K562 (cell line): ENCODE data around the gene HOXB4. TPM values are rescaled to one million over a fixed set of nuclear protein-coding genes. Genes with fewer than 3 reads are reported as not detected.

ENCODE experiments used
- ATAC-seq: fragments of 200-7000 bp; cut with Tn5 transposase; 3 replicates; pipeline ENCODE4 v1.9.1; 2020; ENCODE audit warnings: moderate library complexity
- BruUV-seq: library from RNA; stranded (reverse); fragments of 400-500 nt; replicated peaks from 2 replicates; lab custom pipeline; 2021; lab: Mats Ljungman, UMichigan
- CTCF ChIA-PET: fragments of 300-600 bp; formaldehyde crosslinking; extraction: SDS; loops from one replicate; lab custom pipeline; 2021; ENCODE audit warnings: low intra/inter-chr PET ratio; lab: Yijun Ruan, JAX
- POLR2A ChIA-PET: fragments of 300-600, 350-650 bp; sonication (Branson Sonifier 250); formaldehyde crosslinking; extraction: SDS; loops from one replicate; lab custom pipeline; 2021; ENCODE audit warnings: antibody characterized with exemption, inconsistent platforms; lab: Yijun Ruan, JAX
- DNase-seq, 4 experiments: peaks; one replicate each; pipeline versions ENCODE4 v3.0.0 to v3.0.0-alpha.2; 2011 to 2018; ENCODE audit warnings: low spot score in 3 of 4, mixed read lengths in 3 of 4; ENCODE audit errors: extremely low read depth in 1 of 4
- FAIRE-seq: peaks from 2 replicates; lab custom pipeline; 2011; peaks lifted over from hg19 to GRCh38; lab: Jason Lieb, UNC
- H2AFZ ChIP-seq: 2 replicates; pipeline ENCODE4 v1.6.0; 2011; ENCODE audit warnings: low read depth, low read length, control low read depth, inconsistent platforms
- H3K27ac ChIP-seq: fragments of 200-600 bp; 3 replicates; pipeline ENCODE4 v1.8.0; 2011; ENCODE audit warnings: low read depth, mild to moderate bottlenecking, control low read depth, inconsistent platforms, low read length, moderate library complexity, mixed read lengths; ENCODE audit errors: extremely low read depth
- H3K27me3 ChIP-seq, 2 experiments: fragments of 300-600 bp in 1 of 2; 2 replicates in 1 of 2; 3 replicates in 1 of 2; pipeline versions ENCODE4 v1.6.0 to v1.8.0; 2011; ENCODE audit warnings: inconsistent platforms in 2 of 2, low read length in 2 of 2, mild to moderate bottlenecking in 1 of 2, mixed read lengths in 1 of 2, moderate library complexity in 1 of 2; ENCODE audit not compliant: control insufficient read depth in 2 of 2, insufficient read depth in 2 of 2
- H3K36me3 ChIP-seq: fragments of 300-600 bp; 3 replicates; pipeline ENCODE4 v1.8.0; 2011; ENCODE audit warnings: mild to moderate bottlenecking, low read length, inconsistent platforms; ENCODE audit not compliant: control insufficient read depth, insufficient read depth
- H3K4me1 ChIP-seq, 2 experiments: fragments of 200-600 bp in 1 of 2; replicated peaks in 1 of 2; 2 replicates in 1 of 2; 3 replicates in 1 of 2; pipeline versions ENCODE4 v1.5.1 to v1.8.0; 2011; ENCODE audit warnings: inconsistent platforms in 2 of 2, low read length in 2 of 2, mild to moderate bottlenecking in 1 of 2, mixed read lengths in 1 of 2, moderate library complexity in 1 of 2; ENCODE audit not compliant: control insufficient read depth in 2 of 2, insufficient read depth in 2 of 2
- H3K4me2 ChIP-seq: 2 replicates; pipeline ENCODE4 v1.6.1; 2011; ENCODE audit warnings: low read length, control low read depth, inconsistent platforms, mixed read lengths; ENCODE audit not compliant: insufficient read depth
- H3K4me3 ChIP-seq: fragments of 200-600 bp; sonication (generic), shearing (Covaris generic); 2 replicates; pipeline ENCODE4 v1.5.1; 2016; ENCODE audit warnings: control low read depth, inconsistent platforms
- H3K79me2 ChIP-seq: fragments of 200-600 bp; 3 replicates; pipeline ENCODE4 v1.8.0; 2011; ENCODE audit warnings: low read length, inconsistent platforms; ENCODE audit not compliant: control insufficient read depth, insufficient read depth
- H3K9ac ChIP-seq, 2 experiments: 2 replicates each; pipeline versions ENCODE4 v1.6.0 to v1.6.1; 2011; ENCODE audit warnings: low read depth in 2 of 2, low read length in 2 of 2, control low read depth in 1 of 2, inconsistent platforms in 1 of 2, mild to moderate bottlenecking in 1 of 2, mixed read lengths in 1 of 2; ENCODE audit not compliant: insufficient read depth in 1 of 2
- H3K9me1 ChIP-seq: one replicate; pipeline ENCODE4 v1.6.0; 2011; ENCODE audit warnings: inconsistent platforms, mild to moderate bottlenecking, low read length, moderate library complexity; ENCODE audit not compliant: control insufficient read depth, insufficient read depth
- H3K9me3 ChIP-seq: replicated peaks from 2 replicates; pipeline ENCODE4 v1.5.1; 2011; ENCODE audit warnings: low read depth, low read length, inconsistent platforms; ENCODE audit not compliant: control insufficient read depth, insufficient read depth
- H4K20me1 ChIP-seq: replicated peaks from 2 replicates; pipeline ENCODE4 v1.6.1; 2011; ENCODE audit warnings: low read length, inconsistent platforms, mixed read lengths; ENCODE audit not compliant: control insufficient read depth, insufficient read depth
- CC2D1A ChIP-seq: fragments of 450-650 bp; IDR thresholded peaks from 2 replicates; pipeline ENCODE4 v1.6.1; 2017; ENCODE audit warnings: mild to moderate bottlenecking
- DIDO1 ChIP-seq: fragments of 450-650 bp; IDR thresholded peaks from 2 replicates; pipeline ENCODE4 v1.6.1; 2016; ENCODE audit warnings: low read depth, missing biosample characterization, missing genetic modification characterization
- GATAD2B ChIP-seq: fragments of 450-650 bp; IDR thresholded peaks from 2 replicates; pipeline ENCODE4 v1.6.1; 2017; ENCODE audit warnings: mild to moderate bottlenecking, borderline replicate concordance
- GTF2F1 ChIP-seq: IDR thresholded peaks from 2 replicates; pipeline ENCODE4 v1.6.1; 2011; ENCODE audit warnings: low read depth, low read length, improper control_type of control experiment
- KAT8 ChIP-seq: fragments of 450-650 bp; IDR thresholded peaks from 2 replicates; pipeline ENCODE4 v1.6.1; 2016; ENCODE audit warnings: low read depth, mild to moderate bottlenecking
- MEIS2 ChIP-seq: fragments of 450-650 bp; IDR thresholded peaks from 2 replicates; pipeline ENCODE4 v1.6.1; 2014; ENCODE audit warnings: mild to moderate bottlenecking; ENCODE audit not compliant: partially characterized antibody
- NR2C1 ChIP-seq, 2 experiments: fragments of 450-650 bp; IDR thresholded peaks; 2 replicates each; pipeline ENCODE4 v1.6.1; 2017; ENCODE audit warnings: mild to moderate bottlenecking in 2 of 2, antibody characterized with exemption in 1 of 2, inconsistent platforms in 1 of 2, missing compliant biosample characterization in 1 of 2, missing genetic modification characterization in 1 of 2
- PHF8 ChIP-seq: fragments of 200-600 bp; sonication (generic); IDR thresholded peaks from 2 replicates; pipeline ENCODE4 v1.6.1; 2012; ENCODE audit warnings: mixed run types, mild to moderate bottlenecking, inconsistent platforms, low read length, moderate library complexity, borderline replicate concordance
- SMC3 ChIP-seq: conservative IDR thresholded peaks from 2 replicates; pipeline ENCODE4 v1.6.1; 2011; ENCODE audit warnings: low read depth, low read length, improper control_type of control experiment; ENCODE audit not compliant: insufficient read depth
- WGBS: fragments of 100-300 bp; shearing (Covaris generic); methylation state at CpG from one replicate; pipeline ENCODE4 v1.1.6; 2016; ENCODE audit warnings: low coverage, mixed read lengths; ENCODE audit not compliant: insufficient coverage; ENCODE audit errors: missing lambda C conversion rate; 5-methylcytosine and 5-hydroxymethylcytosine counted together
- in situ Hi-C: fragments of 300-500 bp; cut with MboI; formaldehyde crosslinking; loops from 4 replicates; pipeline ENCODE4 v1.15.0; 2018; ENCODE audit warnings: inconsistent platforms, mixed read lengths
- intact Hi-C: fragments of 100-400 bp; cut with micrococcal nuclease; formaldehyde crosslinking; loops from 2 replicates; pipeline ENCODE4 v1.14.2; 2022
- polyA plus RNA-seq, 8 experiments: library from polyadenylated mRNA; depleted of rRNA in 4 of 8; stranded (reverse) in 5 of 8; unstranded in 3 of 8; fragments of >200 nt; fragmentation: Nextera tagmentation in 2 of 8; fragmentation: Illumina TruSeq in 1 of 8; extraction: Ambion mirVana in 2 of 8; extraction: Trizol in 1 of 8; gene quantifications; 2 replicates each; pipeline versions ENCODE4 v1.2.1 to v1.2.3, GENCODE V29; 2011 to 2014; ENCODE audit warnings: inconsistent platforms in 1 of 8, missing spikeins in 1 of 8
- total RNA-seq, 7 experiments: library from RNA; depleted of rRNA in 6 of 7; stranded (reverse); fragments of >200 nt in 6 of 7; fragmentation: Illumina TruSeq in 2 of 7; extraction: Trizol in 2 of 7; gene quantifications; 2 replicates each; pipeline versions ENCODE4 v1.2.1 to v1.2.3, GENCODE V29; 2011 to 2021; ENCODE audit warnings: low replicate concordance in 1 of 7
- TF ChIP-seq, protein P1 (sequence below), 2 experiments: IDR thresholded peaks in 1 of 2; conservative IDR thresholded peaks in 1 of 2; 2 replicates each; pipeline ENCODE4 v1.6.1; 2016; ENCODE audit warnings: low read depth in 2 of 2, mild to moderate bottlenecking in 1 of 2, missing compliant biosample characterization in 1 of 2, missing genetic modification characterization in 1 of 2, moderate library complexity in 1 of 2
- TF ChIP-seq, protein P2 (sequence below): fragments of 450-650 bp; IDR thresholded peaks from 2 replicates; pipeline ENCODE4 v1.6.1; 2016

The HOXB4 gene
- total and polyA plus RNA-seq, 9 of the 15 experiments (the other 6 are each of a cell fraction or from before 2014, with no cell fraction given) = 1.6 to 34.9 (median 14.9) TPM

DNA sequence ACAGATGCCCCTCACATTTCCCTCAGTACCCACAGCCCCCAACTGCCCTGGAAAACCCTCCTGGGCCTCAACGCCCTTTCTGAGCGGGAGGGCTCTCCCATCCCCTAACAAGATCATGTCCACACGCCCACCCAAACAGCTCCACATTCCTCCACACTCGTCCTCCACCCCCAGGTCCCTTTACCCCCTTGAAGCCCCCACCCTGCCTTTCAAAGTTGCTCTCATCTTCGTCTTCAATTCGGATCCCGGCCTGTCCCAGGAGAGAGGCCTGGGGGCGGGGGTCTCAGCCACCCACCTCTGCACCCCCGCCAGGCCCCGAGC lies 14.3 kb downstream of the HOXB4 start:
- WGBS = 84% methylated on average over 6 of the region's 10 CpGs
- peaks cover 8 to 16% of the 10 kb centered on the region in 2 experiments for H3K4me1 ChIP-seq
- H2AFZ ChIP-seq = no peak overlapping the region
- no peaks in the 10 kb centered on the region for H3K9me3 ChIP-seq
- ATAC-seq (no peak), FAIRE-seq (no peak), DNase-seq (no peak)
- in situ Hi-C loops (no loop called here), intact Hi-C loops (no loop called here)
- no peak for TF ChIP-seq GATAD2B
- peaks cover 89% of the 10 kb centered on the region; the same call in 2 of the 3 replicates for H3K36me3 ChIP-seq
- no peak overlapping the region for H3K27ac ChIP-seq
- H3K4me2 ChIP-seq = no peak overlapping the region
- ChIA-PET POLR2A (interaction anchor here (0.6 to 0.9 kb wide), 2 partner anchors 14 to 91 kb away, joined by 3 read pairs; no protein-coding TSS in a partner anchor), CTCF (no interaction called here)
- BruUV-seq = no TSS peak
- H3K4me3 ChIP-seq = no peak overlapping the region
- peaks cover 40% of the 10 kb centered on the region for H3K79me2 ChIP-seq
- no peaks in the 10 kb centered on the region; the same call in 1 of the 2 replicates for H4K20me1 ChIP-seq
- peaks cover 6% of the 10 kb centered on the region for H3K9me1 ChIP-seq
- no peak overlapping the region for H3K9ac ChIP-seq
- H3K27me3 ChIP-seq = no peaks in the 10 kb centered on the region

DNA sequence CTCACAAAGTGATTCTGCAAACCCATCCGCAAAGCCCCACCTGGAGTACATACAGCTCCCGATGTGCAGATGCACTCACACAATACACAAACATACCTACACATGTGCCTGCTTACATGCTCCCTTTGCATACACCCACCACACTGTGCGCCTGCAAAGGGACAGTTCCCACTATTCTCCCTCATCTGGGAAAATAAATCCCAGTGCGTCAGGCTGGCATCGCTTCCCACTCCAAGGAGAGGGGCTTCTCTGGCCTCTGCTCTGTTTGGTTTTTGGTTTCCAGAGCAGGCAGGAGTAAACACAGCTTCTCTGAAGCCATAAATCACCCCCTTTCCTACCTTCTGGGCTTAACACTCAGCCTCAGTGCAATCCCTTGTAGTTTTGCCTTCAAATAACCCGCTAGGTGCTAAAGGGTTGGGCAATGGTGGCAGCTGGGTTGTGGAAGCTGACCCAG lies 14.7 kb downstream of the HOXB4 start:
- WGBS = 90% methylated on average over 6 of the region's 6 CpGs
- in situ Hi-C loops = no loop called here
- intact Hi-C loops = no loop called here
- DNase-seq = no peak
- Histone ChIP-seq H4K20me1 (no peaks in the 10 kb centered on the region), H3K9ac (no peak overlapping the region), H2AFZ (no peak overlapping the region), H3K27ac (no peak overlapping the region; the same call in 2 of the 3 replicates), H3K4me3 (no peak overlapping the region), H3K4me1 (peaks cover 8 to 14% of the 10 kb centered on the region in 2 experiments), H3K9me3 (no peaks in the 10 kb centered on the region), H3K79me2 (peaks cover 36% of the 10 kb centered on the region), H3K36me3 (peaks cover 89% of the 10 kb centered on the region; the same call in 2 of the 3 replicates), H3K27me3 (no peaks in the 10 kb centered on the region), H3K9me1 (peaks cover 6% of the 10 kb centered on the region), H3K4me2 (no peak overlapping the region)
- no TSS peak for BruUV-seq
- POLR2A ChIA-PET = interaction anchor here (0.6 to 0.9 kb wide), 2 partner anchors 14 to 178 kb away, joined by 3 read pairs; no protein-coding TSS in a partner anchor
- CTCF ChIA-PET = no interaction called here
- no peak for FAIRE-seq
- no peak for TF ChIP-seq KAT8
- TF ChIP-seq, protein P1, sequence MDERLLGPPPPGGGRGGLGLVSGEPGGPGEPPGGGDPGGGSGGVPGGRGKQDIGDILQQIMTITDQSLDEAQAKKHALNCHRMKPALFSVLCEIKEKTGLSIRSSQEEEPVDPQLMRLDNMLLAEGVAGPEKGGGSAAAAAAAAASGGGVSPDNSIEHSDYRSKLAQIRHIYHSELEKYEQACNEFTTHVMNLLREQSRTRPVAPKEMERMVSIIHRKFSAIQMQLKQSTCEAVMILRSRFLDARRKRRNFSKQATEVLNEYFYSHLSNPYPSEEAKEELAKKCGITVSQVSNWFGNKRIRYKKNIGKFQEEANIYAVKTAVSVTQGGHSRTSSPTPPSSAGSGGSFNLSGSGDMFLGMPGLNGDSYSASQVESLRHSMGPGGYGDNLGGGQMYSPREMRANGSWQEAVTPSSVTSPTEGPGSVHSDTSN (CRISPR knock-in tag; IDR thresholded peaks at IDR 0.05; ENCODE audit: low read depth) = no peak
- TF ChIP-seq, protein P1 (tag; conservative IDR thresholded peaks at IDR 0.05; ENCODE audit: low read depth) = 0 out of 2 replicates have a peak, but pooled peaks have one; percentile 14
- TF ChIP-seq CC2D1A = no peak
- no peak for TF ChIP-seq SMC3
- TF ChIP-seq GTF2F1 = no peak
- peak; percentile 30 for TF ChIP-seq MEIS2
- TF ChIP-seq, protein P2, sequence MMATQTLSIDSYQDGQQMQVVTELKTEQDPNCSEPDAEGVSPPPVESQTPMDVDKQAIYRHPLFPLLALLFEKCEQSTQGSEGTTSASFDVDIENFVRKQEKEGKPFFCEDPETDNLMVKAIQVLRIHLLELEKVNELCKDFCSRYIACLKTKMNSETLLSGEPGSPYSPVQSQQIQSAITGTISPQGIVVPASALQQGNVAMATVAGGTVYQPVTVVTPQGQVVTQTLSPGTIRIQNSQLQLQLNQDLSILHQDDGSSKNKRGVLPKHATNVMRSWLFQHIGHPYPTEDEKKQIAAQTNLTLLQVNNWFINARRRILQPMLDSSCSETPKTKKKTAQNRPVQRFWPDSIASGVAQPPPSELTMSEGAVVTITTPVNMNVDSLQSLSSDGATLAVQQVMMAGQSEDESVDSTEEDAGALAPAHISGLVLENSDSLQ = peak; percentile 11; the same call in 1 of the 2 replicates
- TF ChIP-seq DIDO1 = no peak
- no peak for TF ChIP-seq PHF8
- TF ChIP-seq NR2C1 (IDR thresholded peaks at IDR 0.05) = no peak
- no peak for TF ChIP-seq NR2C1 (tag; IDR thresholded peaks at IDR 0.05)
- no peak for ATAC-seq
